ENCODE measurements around the gene MAML3.

MAML3 gene

GRCh38 chr4:139826426-139826825 is 327.6 kb downstream of the MAML3 start:
- peak; percentile 60 for DNase-seq

GRCh38 chr4:139825523-139826014 is 328.4 kb downstream of the MAML3 start:
- peak; percentile 82 for DNase-seq

- no peak for DNase-seq
Measured at GRCh38 chr4:139824882-139825522, 329.0 kb downstream of the MAML3 start.

- DNase-seq = peak; percentile 60
Measured at GRCh38 chr4:139823746-139824145, 330.2 kb downstream of the MAML3 start.

- DNase-seq = no peak
Measured at GRCh38 chr4:139823345-139823744, 330.6 kb downstream of the MAML3 start.

GRCh38 chr4:139822391-139822790 is 331.6 kb downstream of the MAML3 start:
- DNase-seq = no peak

GRCh38 chr4:139819082-139819481 is 334.9 kb downstream of the MAML3 start:
- peak; percentile 63 for DNase-seq

GRCh38 chr4:139817657-139818452 is 336.1 kb downstream of the MAML3 start:
- peak; percentile 25 for DNase-seq

- DNase-seq = no peak
Measured at GRCh38 chr4:139816856-139817255, 337.1 kb downstream of the MAML3 start.

GRCh38 chr4:139815778-139816601 is 338.0 kb downstream of the MAML3 start:
- DNase-seq = peak; percentile 43

- DNase-seq = peak; percentile 80
Measured at GRCh38 chr4:139814323-139815015, 339.5 kb downstream of the MAML3 start.

- DNase-seq = no peak
Measured at GRCh38 chr4:139813881-139814280, 340.1 kb downstream of the MAML3 start.

GRCh38 chr4:139810710-139811109 is 343.3 kb downstream of the MAML3 start:
- no peak for DNase-seq

- no peak for DNase-seq
Measured at GRCh38 chr4:139809757-139810140, 344.2 kb downstream of the MAML3 start.

GRCh38 chr4:139808808-139809756 is 344.9 kb downstream of the MAML3 start:
- DNase-seq = no peak

- peak; percentile 45 for DNase-seq
Measured at GRCh38 chr4:139808381-139808807, 345.6 kb downstream of the MAML3 start.

GRCh38 chr4:139807483-139807882 is 346.5 kb downstream of the MAML3 start:
- no peak for DNase-seq

GRCh38 chr4:139806929-139807328 is 347.1 kb downstream of the MAML3 start:
- DNase-seq = no peak

- DNase-seq = no peak
Measured at GRCh38 chr4:139802931-139803330, 351.1 kb downstream of the MAML3 start.

GRCh38 chr4:139802488-139802887 is 351.5 kb downstream of the MAML3 start:
- no peak for DNase-seq

- DNase-seq = no peak
Measured at GRCh38 chr4:139801895-139802294, 352.1 kb downstream of the MAML3 start.

All from NCI-H345 (cell line).